ENCODE results near the gene LDLRAD3.

LDLRAD3 gene

GRCh38 chr11:36278531-36279282 lies 334.8 kb downstream of the LDLRAD3 start:
- DNase-seq (ENCODE audit: low spot score) = no peak

GRCh38 chr11:36280531-36280930 lies 336.7 kb downstream of the LDLRAD3 start:
- DNase-seq (ENCODE audit: low spot score) = no peak
